B cell (primary cell): ENCODE measurements around the gene NBDY. TPM values are rescaled to one million over a fixed set of nuclear protein-coding genes. Genes with fewer than 3 reads are reported as not detected.

Experiments used
- ATAC-seq: fragments of 200-7000 bp; cut with Tn5 transposase; one replicate; pipeline ENCODE4 v1.10.0; 2021; ENCODE audit warnings: low read depth, mild to moderate bottlenecking, moderate number of reproducible peaks, moderate library complexity
- CTCF ChIA-PET: fragments of 350-600 bp; sonication (Branson Sonifier 250); formaldehyde crosslinking; loops from one replicate; lab custom pipeline; 2021; ENCODE audit warnings: antibody characterized with exemption, inconsistent platforms; lab: Charles Lee
- POLR2A ChIA-PET: fragments of 350-600 bp; sonication (Branson Sonifier 250); formaldehyde crosslinking; loops from one replicate; lab custom pipeline; 2021; ENCODE audit warnings: antibody characterized with exemption; lab: Charles Lee
- DNase-seq: peaks from one replicate; pipeline ENCODE4 v3.0.0; 2013
- H2AFZ ChIP-seq: 2 replicates; pipeline ENCODE4 v1.6.1; 2012; ENCODE audit warnings: mild to moderate bottlenecking, low read depth, low read length; ENCODE audit not compliant: insufficient read depth, poor library complexity, severe bottlenecking
- H3K27ac ChIP-seq, 2 donors: 1 replicate in 1 of 2; 2 replicates in 1 of 2; pipeline ENCODE4 v1.5.1; 2012 to 2013; ENCODE audit warnings: low read length in 2 of 2, mild to moderate bottlenecking in 2 of 2, moderate library complexity in 1 of 2
- H3K27me3 ChIP-seq, 4 experiments: fragments of 200-600 bp in 1 of 4; sonication (generic) in 1 of 4; replicated peaks in 1 of 4; 1 replicate in 2 of 4; 2 replicates in 2 of 4; pipeline versions ENCODE4 v1.6.1 to v1.7.0; 2013 to 2016; ENCODE audit warnings: low read length in 3 of 4, mild to moderate bottlenecking in 2 of 4, mixed read lengths in 1 of 4, moderate library complexity in 1 of 4; ENCODE audit not compliant: insufficient read depth in 4 of 4, control insufficient read depth in 3 of 4; ENCODE audit errors: control extremely low read depth in 1 of 4
- H3K36me3 ChIP-seq, 2 experiments: replicated peaks in 1 of 2; 1 replicate in 1 of 2; 2 replicates in 1 of 2; pipeline versions ENCODE4 v1.6.1 to v1.7.1; 2013; ENCODE audit warnings: low read length in 1 of 2; ENCODE audit not compliant: insufficient read depth in 2 of 2, control insufficient read depth in 1 of 2; ENCODE audit errors: control extremely low read depth in 1 of 2, extremely low read depth in 1 of 2
- H3K4me1 ChIP-seq, 2 donors: fragments of 200-600 bp in 1 of 2; sonication (generic) in 1 of 2; 1 replicate in 1 of 2; 2 replicates in 1 of 2; pipeline versions ENCODE4 v1.5.1 to v1.6.1; 2013 to 2017; ENCODE audit warnings: low read length in 2 of 2; ENCODE audit not compliant: control insufficient read depth in 2 of 2, insufficient read depth in 2 of 2
- H3K4me2 ChIP-seq: replicated peaks from 2 replicates; pipeline ENCODE3; 2012; ENCODE audit warnings: mild to moderate bottlenecking, low read depth, low read length; ENCODE audit not compliant: poor library complexity, severe bottlenecking
- H3K4me3 ChIP-seq, 5 experiments: fragments of 200-600 bp in 1 of 5; sonication (generic) in 1 of 5; 1 replicate in 3 of 5; 2 replicates in 2 of 5; pipeline versions ENCODE4 v1.5.1 to v1.7.0; 2011 to 2016; ENCODE audit warnings: low read length in 4 of 5, mild to moderate bottlenecking in 4 of 5, low read depth in 2 of 5, control low read depth in 1 of 5, moderate library complexity in 1 of 5; ENCODE audit not compliant: insufficient read depth in 1 of 5; ENCODE audit errors: control extremely low read depth in 1 of 5, extremely low read depth in 1 of 5
- H3K79me2 ChIP-seq: fragments of 200-600 bp; sonication (generic); one replicate; pipeline ENCODE4 v1.6.0; 2016; ENCODE audit warnings: low read length; ENCODE audit not compliant: control insufficient read depth, insufficient read depth
- H3K9ac ChIP-seq: fragments of 200-600 bp; sonication (generic); 2 replicates; pipeline ENCODE4 v1.6.1; 2017; ENCODE audit warnings: mild to moderate bottlenecking, low read length, moderate library complexity
- H3K9me3 ChIP-seq, 3 donors: one replicate each; pipeline versions ENCODE4 v1.6.1 to v1.7.1; 2013; ENCODE audit warnings: low read length in 2 of 3; ENCODE audit not compliant: control insufficient read depth in 2 of 3, insufficient read depth in 1 of 3; ENCODE audit errors: control extremely low read depth in 1 of 3
- H4K20me1 ChIP-seq: 2 replicates; pipeline ENCODE4 v1.6.0; 2012; ENCODE audit warnings: mild to moderate bottlenecking, low read length; ENCODE audit not compliant: insufficient read depth, control insufficient read depth, poor library complexity, severe bottlenecking
- H3K27ac Mint-ChIP-seq: one replicate; pipeline ENCODE4 v1.8.0; 2021; ENCODE audit warnings: mixed read lengths
- H3K27me3 Mint-ChIP-seq: one replicate; pipeline ENCODE4 v1.8.0; 2021; ENCODE audit warnings: mixed read lengths
- H3K4me1 Mint-ChIP-seq: one replicate; pipeline ENCODE4 v1.8.0; 2021; ENCODE audit warnings: mixed read lengths
- H3K4me3 Mint-ChIP-seq: one replicate; pipeline ENCODE4 v1.8.0; 2021; ENCODE audit warnings: mixed read lengths
- H3K9me3 Mint-ChIP-seq: one replicate; pipeline ENCODE4 v1.8.0; 2022; ENCODE audit warnings: mixed read lengths; ENCODE audit not compliant: insufficient read depth
- EZH2 ChIP-seq: IDR thresholded peaks from 2 replicates; pipeline ENCODE4 v1.6.1; 2012; ENCODE audit warnings: borderline replicate concordance, low read depth, mild to moderate bottlenecking, moderate library complexity, low read length; ENCODE audit not compliant: insufficient read depth, poor library complexity, severe bottlenecking
- WGBS: methylation state at CpG from one replicate; pipeline ENCODE4 v1.1.5; 2013; ENCODE audit warnings: missing lambda C conversion rate; ENCODE audit not compliant: insufficient coverage; 5-methylcytosine and 5-hydroxymethylcytosine counted together
- intact Hi-C: fragments of 100-400 bp; cut with micrococcal nuclease; formaldehyde crosslinking; loops from one replicate; pipeline ENCODE4 v1.10.0; 2022
- polyA plus RNA-seq: library from polyadenylated mRNA; depleted of rRNA; stranded (reverse); fragments of >200 nt; gene quantifications from 2 replicates; pipeline ENCODE4 v1.2.3, GENCODE V29; 2012
- total RNA-seq, 2 donors: library from RNA; stranded (reverse); fragments of 120-200 nt in 1 of 2; gene quantifications; 1 replicate in 1 of 2; 2 replicates in 1 of 2; pipeline versions ENCODE4 v1.2.3 to v1.2.4, GENCODE V29; 2013 to 2022
- TF ChIP-seq, protein P1 (sequence below): fragments of 200-600 bp; IDR thresholded peaks from one replicate; pipeline ENCODE4 v1.8.0; 2022; ENCODE audit warnings: antibody characterized with exemption, mild to moderate bottlenecking

NBDY gene
- total and polyA plus RNA-seq, 2 donors (not counting 1 experiment from before 2014, with no cell fraction given), result 26.7 to 36.5 TPM

DNA sequence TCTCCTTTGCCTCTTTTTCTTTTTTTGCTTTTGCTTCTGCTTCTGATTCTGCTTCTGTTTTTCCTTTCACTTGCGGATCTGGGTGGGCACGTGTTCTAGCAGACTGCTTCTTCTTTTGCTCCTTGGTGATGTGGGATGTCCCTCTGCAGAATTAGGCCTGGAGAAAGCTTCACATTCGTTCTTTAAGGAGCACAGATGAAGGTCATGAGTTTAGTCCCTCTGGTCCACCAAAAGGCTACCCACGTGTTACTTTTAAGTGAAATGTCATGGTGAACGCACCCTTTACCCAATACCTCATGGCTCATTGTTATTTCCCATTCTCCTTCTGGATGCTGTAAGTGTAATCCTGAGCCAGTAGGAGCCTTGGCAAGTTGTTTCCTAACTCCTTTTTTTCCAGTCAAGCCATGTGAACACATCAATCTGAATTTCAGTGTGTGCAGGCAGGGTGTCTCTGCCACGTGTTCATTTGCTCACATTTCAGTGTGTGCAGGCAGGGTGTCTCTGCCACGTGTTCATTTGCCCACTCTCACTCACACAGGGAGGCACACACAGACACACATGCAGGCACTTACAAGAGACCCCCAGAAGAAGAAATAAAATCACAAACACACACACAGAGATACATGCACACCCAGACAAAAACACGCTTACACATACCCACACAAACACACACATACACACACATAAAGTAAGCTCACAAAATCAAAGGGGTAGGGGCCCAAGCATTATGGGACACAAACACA is 36.9 kb downstream of the NBDY start:
- H3K4me1 ChIP-seq, result peaks cover 50% of the 10 kb centered on the region in 2 donors
- H4K20me1 ChIP-seq, result no peaks in the 10 kb centered on the region
- no peaks in the 10 kb centered on the region for H3K27me3 ChIP-seq
- H3K79me2 ChIP-seq, result peaks cover 17% of the 10 kb centered on the region
- H3K4me1 Mint-ChIP-seq, result peaks cover 47% of the 10 kb centered on the region
- DNase-seq, result peak; percentile 62
- CTCF ChIA-PET, result interaction anchor here (1.1 to 3.9 kb wide), 2 partner anchors 38 to 212 kb away, joined by 8 to 28 read pairs; partner anchors contain the start of gene NBDY
- H3K4me3 Mint-ChIP-seq, result peak overlapping the region; percentile 62
- H3K27ac Mint-ChIP-seq, result peak overlapping the region; percentile 80
- POLR2A ChIA-PET, result no interaction called here
- H3K9me3 ChIP-seq, result no peaks in the 10 kb centered on the region
- no peaks in the 10 kb centered on the region for H3K27me3 Mint-ChIP-seq
- intact Hi-C loops, result no loop called here
- 100% methylated on average over 1 of the region's 8 CpGs for WGBS
- ATAC-seq, result peak; percentile 15
- peak overlapping the region; percentile 82 for H3K9ac ChIP-seq
- no peaks in the 10 kb centered on the region for H3K9me3 Mint-ChIP-seq
- no peak for TF ChIP-seq EZH2
- TF ChIP-seq, protein P1, sequence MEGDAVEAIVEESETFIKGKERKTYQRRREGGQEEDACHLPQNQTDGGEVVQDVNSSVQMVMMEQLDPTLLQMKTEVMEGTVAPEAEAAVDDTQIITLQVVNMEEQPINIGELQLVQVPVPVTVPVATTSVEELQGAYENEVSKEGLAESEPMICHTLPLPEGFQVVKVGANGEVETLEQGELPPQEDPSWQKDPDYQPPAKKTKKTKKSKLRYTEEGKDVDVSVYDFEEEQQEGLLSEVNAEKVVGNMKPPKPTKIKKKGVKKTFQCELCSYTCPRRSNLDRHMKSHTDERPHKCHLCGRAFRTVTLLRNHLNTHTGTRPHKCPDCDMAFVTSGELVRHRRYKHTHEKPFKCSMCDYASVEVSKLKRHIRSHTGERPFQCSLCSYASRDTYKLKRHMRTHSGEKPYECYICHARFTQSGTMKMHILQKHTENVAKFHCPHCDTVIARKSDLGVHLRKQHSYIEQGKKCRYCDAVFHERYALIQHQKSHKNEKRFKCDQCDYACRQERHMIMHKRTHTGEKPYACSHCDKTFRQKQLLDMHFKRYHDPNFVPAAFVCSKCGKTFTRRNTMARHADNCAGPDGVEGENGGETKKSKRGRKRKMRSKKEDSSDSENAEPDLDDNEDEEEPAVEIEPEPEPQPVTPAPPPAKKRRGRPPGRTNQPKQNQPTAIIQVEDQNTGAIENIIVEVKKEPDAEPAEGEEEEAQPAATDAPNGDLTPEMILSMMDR, result no peak
- H3K4me3 ChIP-seq, result peak overlapping the region in 3 of 5 experiments; percentile 66 to 76 (median 68)
- H2AFZ ChIP-seq, result peak overlapping the region; percentile 63
- no peaks in the 10 kb centered on the region for H3K36me3 ChIP-seq
- peak overlapping the region; percentile 86 to 99 for H3K27ac ChIP-seq
- H3K4me2 ChIP-seq, result peak overlapping the region; percentile 82
